SK-N-SH treated with all-trans-retinoic acid at 6 μM for 48 hours (cell line): ENCODE data around the gene DHX40.

Experiments used
- ARNTL ChIP-seq: fragments of 450-650 bp; formaldehyde crosslinking; IDR thresholded peaks from 2 replicates; pipeline ENCODE4 v1.5.0; 2020; ENCODE audit warnings: low read depth, mild to moderate bottlenecking, moderate library complexity, borderline replicate concordance
- CSDC2 ChIP-seq: fragments of 250-450 bp; sonication (Bioruptor Pico); IDR thresholded peaks from 2 replicates; pipeline ENCODE4 v1.5.0; 2020; ENCODE audit warnings: mild to moderate bottlenecking, moderate library complexity
- GLIS3 ChIP-seq: fragments of 250-450 bp; sonication (Bioruptor Pico); IDR thresholded peaks from 2 replicates; pipeline ENCODE4 v1.5.0; 2020; ENCODE audit warnings: mild to moderate bottlenecking, moderate library complexity
- ISL1 ChIP-seq: fragments of 250-450 bp; sonication (Bioruptor Pico); IDR thresholded peaks from 2 replicates; pipeline ENCODE4 v2.1.2; 2022; ENCODE audit warnings: mild to moderate bottlenecking, moderate library complexity
- OSR1 ChIP-seq: fragments of 250-450 bp; sonication (Bioruptor Pico); IDR thresholded peaks from 2 replicates; pipeline ENCODE4 v1.8.0; 2022; ENCODE audit warnings: moderate library complexity, mild to moderate bottlenecking, inconsistent platforms
- SNAI2 ChIP-seq: fragments of 250-450 bp; sonication (Bioruptor Pico); IDR thresholded peaks from 2 replicates; pipeline ENCODE4 v1.5.0; 2020; ENCODE audit warnings: mild to moderate bottlenecking, moderate library complexity
- TCF4 ChIP-seq: fragments of 250-450 bp; sonication (Bioruptor Pico); IDR thresholded peaks from 2 replicates; pipeline ENCODE4 v1.8.0; 2021; ENCODE audit warnings: mild to moderate bottlenecking, moderate library complexity, borderline replicate concordance
- ZFP30 ChIP-seq: fragments of 450-650 bp; formaldehyde crosslinking; IDR thresholded peaks from 2 replicates; pipeline ENCODE4 v1.5.0; 2022; ENCODE audit warnings: mild to moderate bottlenecking, moderate library complexity
- ZNF565 ChIP-seq: fragments of 450-650 bp; formaldehyde crosslinking; conservative IDR thresholded peaks from 2 replicates; pipeline ENCODE4 v1.5.0; 2020; ENCODE audit warnings: low read depth, mild to moderate bottlenecking, moderate library complexity
- ZNF70 ChIP-seq: fragments of 450-650 bp; formaldehyde crosslinking; IDR thresholded peaks from 2 replicates; pipeline ENCODE4 v1.5.0; 2020; ENCODE audit warnings: mild to moderate bottlenecking, moderate library complexity
- TF ChIP-seq, protein P1 (sequence below): fragments of 250-450 bp; sonication (Bioruptor Pico); IDR thresholded peaks from 2 replicates; pipeline ENCODE4 v1.8.0; 2020; ENCODE audit warnings: mild to moderate bottlenecking, moderate library complexity, borderline replicate concordance
- TF ChIP-seq, protein P2 (sequence below): fragments of 250-450 bp; sonication (Bioruptor Pico); IDR thresholded peaks from 2 replicates; pipeline ENCODE4 v1.5.1; 2020; ENCODE audit warnings: low read depth, mild to moderate bottlenecking, moderate library complexity

DNA sequence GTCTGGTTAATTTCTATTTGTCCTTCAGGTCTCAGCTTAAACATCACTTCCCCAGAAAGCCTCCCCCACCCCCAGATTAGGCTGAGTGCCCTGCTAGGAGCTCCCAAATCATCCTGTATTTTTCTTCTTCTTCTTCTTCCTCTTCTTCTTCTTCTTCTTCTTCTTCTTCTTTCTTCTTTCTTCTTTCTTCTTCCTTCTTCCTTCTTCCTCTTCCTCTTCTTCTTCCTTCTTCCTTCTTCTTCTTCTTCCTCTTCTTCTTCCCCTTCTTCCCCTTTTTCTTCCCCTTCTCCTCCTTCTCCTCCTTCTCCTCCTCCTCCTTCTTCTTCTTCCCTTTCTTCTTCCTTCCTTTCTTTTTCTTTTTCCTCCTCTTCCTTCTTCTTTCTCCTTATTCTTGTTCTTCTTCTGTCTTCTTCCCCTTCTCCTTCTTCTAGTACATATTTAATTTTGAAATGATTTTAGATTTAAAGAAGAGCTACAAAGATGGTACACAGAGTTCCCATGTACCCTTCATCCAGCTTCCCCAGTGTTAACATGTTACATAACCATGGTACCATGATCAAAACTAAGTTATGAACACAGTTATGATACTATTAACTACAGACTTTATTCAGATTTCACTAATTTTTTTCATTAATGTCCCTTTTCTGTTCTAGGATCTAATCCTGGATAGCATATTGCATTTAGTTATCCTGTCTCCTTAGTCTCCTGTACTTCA, 27.1 kb upstream of the DHX40 start:
- no peak for TF ChIP-seq ZNF565
- no peak for TF ChIP-seq ISL1 (CRISPR knock-in tag)
- no peak for TF ChIP-seq TCF4
- TF ChIP-seq OSR1 (CRISPR knock-in tag): no peak
- TF ChIP-seq, protein P1, sequence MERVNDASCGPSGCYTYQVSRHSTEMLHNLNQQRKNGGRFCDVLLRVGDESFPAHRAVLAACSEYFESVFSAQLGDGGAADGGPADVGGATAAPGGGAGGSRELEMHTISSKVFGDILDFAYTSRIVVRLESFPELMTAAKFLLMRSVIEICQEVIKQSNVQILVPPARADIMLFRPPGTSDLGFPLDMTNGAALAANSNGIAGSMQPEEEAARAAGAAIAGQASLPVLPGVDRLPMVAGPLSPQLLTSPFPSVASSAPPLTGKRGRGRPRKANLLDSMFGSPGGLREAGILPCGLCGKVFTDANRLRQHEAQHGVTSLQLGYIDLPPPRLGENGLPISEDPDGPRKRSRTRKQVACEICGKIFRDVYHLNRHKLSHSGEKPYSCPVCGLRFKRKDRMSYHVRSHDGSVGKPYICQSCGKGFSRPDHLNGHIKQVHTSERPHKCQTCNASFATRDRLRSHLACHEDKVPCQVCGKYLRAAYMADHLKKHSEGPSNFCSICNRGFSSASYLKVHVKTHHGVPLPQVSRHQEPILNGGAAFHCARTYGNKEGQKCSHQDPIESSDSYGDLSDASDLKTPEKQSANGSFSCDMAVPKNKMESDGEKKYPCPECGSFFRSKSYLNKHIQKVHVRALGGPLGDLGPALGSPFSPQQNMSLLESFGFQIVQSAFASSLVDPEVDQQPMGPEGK: no peak
- TF ChIP-seq ARNTL (CRISPR knock-in tag): no peak
- no peak for TF ChIP-seq ZNF70 (CRISPR knock-in tag)
- TF ChIP-seq CSDC2 (CRISPR knock-in tag): no peak
- TF ChIP-seq, protein P2, sequence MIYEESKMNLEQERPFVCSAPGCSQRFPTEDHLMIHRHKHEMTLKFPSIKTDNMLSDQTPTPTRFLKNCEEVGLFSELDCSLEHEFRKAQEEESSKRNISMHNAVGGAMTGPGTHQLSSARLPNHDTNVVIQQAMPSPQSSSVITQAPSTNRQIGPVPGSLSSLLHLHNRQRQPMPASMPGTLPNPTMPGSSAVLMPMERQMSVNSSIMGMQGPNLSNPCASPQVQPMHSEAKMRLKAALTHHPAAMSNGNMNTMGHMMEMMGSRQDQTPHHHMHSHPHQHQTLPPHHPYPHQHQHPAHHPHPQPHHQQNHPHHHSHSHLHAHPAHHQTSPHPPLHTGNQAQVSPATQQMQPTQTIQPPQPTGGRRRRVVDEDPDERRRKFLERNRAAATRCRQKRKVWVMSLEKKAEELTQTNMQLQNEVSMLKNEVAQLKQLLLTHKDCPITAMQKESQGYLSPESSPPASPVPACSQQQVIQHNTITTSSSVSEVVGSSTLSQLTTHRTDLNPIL: no peak
- TF ChIP-seq GLIS3 (CRISPR knock-in tag): no peak
- no peak for TF ChIP-seq ZFP30
- TF ChIP-seq SNAI2 (CRISPR knock-in tag): no peak
